HG03571 (cell line): ENCODE measurements around the gene SORCS2.

Experiments
- ATAC-seq: cut with Tn5 transposase; IDR thresholded peaks from one replicate; pipeline ENCODE4 v1.9.1; 2021; ENCODE audit not compliant: unreplicated experiment

The SORCS2 gene

GRCh38 chr4:7711307-7711963 lies 519.1 kb downstream of the SORCS2 start:
- no peak for ATAC-seq

- ATAC-seq, result no peak
Observed at GRCh38 chr4:7712021-7712671, 519.8 kb downstream of the SORCS2 start.

DNA sequence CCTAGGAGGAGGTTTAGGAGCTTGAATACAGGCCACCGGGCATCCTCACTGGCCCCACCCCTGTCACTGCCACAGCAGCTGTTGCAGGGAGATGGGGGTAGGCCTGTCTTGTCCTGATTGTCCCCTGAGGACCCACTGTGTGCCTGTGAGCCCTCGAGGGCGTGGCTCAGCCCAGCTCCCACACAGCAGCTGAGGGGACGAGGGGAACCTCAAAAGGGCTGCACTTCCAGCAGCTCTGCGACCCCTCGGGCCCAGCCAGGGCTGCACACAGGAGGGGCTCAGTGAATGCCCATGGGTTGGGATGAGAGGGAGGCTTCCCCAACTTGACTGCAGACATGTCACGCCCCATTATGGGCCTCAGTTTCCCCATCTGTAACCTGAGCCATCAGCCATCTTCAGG lies 521.4 kb downstream of the SORCS2 start:
- no peak for ATAC-seq

- ATAC-seq, result no peak
Observed at GRCh38 chr4:7714176-7714575, 521.8 kb downstream of the SORCS2 start.

DNA sequence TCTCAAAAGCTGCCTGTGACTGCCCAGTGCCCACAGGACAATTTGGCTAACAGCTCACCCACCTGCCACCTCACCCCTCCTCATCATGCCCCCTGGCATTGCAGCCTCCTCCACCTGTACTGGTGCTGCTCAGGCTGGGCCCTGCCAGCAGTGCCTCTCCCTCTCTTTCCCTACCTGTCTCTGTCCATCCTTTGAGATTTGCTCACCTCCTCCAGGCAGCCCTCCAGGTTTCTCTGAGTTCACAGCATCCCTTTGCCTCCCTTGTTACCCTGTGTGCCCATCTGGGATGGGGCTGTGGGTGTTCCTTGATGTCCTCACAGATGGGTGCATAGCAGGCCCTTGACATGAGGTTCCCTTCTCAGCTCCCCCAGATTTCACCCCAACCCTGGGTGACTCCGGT lies 522.4 kb downstream of the SORCS2 start:
- ATAC-seq, result no peak

DNA sequence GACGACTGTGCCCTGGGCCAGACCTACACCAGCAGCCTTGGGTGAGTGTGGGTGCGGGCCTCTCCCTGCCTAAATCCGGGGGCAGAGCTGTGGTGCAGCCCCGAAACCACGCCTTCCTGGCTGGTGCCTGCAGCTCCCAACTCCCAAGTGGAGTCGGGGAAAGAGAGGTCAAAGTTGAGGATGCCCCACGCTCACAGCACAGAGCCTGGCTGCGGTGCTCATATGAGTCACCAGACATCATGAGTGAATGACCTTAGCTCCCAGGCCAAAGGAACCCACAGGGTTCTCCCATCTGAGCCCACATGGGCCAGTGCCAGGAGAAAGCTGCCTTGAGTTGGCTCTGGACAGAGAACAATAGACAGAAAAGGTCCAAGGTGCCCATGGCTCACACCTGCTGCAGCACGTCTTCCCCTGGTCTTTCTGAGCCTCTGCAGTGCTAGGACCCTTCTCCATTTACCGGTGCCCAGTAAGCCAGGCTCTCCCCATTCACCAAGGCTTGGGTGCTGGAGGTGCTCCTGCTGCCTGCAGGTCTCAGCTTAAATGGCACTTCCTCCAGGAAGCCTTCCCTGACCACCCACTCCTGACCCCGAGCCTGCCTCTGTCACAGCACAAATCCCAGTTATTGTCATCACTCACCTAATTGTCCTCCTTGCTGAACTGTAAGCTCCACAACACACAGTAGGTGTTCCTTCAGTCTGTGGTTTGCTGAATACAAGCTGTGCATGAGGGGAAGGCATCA lies 523.1 kb downstream of the SORCS2 start:
- ATAC-seq, result no peak

DNA sequence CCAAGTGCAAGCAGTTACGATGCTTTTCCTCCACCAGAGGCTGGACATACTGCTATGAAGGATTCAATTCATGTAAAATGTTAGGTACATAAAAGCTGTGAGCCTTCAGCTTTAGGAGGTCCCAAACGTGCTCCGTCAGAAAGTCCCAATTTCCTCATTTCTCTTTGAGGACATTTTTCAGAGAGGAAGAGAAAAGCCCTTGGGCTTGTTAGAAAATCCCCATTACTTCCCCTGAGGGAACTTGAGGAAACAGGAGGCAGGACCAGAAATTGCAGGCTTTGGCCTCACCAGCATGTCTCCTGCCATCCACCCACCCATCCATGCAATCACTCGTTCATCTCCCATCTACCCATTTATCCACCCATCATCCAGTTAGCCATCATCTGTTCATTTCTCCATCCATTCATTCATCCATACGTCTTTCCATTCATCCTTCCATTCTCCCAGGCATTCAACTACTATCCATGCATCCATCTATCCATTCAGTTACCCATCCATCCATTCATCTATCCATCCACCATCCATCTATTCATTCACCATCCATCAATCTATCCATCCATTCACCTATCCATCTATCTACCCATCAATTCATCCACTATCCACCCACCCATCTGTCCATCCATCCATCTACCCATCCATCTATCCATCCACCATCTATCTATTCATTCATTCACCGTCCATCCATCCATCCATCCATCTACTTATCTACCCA lies 523.8 kb downstream of the SORCS2 start:
- no peak for ATAC-seq

- no peak for ATAC-seq
Observed at GRCh38 chr4:7717161-7717560, 524.8 kb downstream of the SORCS2 start.

- ATAC-seq, result no peak
Observed at GRCh38 chr4:7717946-7718490, 525.7 kb downstream of the SORCS2 start.

DNA sequence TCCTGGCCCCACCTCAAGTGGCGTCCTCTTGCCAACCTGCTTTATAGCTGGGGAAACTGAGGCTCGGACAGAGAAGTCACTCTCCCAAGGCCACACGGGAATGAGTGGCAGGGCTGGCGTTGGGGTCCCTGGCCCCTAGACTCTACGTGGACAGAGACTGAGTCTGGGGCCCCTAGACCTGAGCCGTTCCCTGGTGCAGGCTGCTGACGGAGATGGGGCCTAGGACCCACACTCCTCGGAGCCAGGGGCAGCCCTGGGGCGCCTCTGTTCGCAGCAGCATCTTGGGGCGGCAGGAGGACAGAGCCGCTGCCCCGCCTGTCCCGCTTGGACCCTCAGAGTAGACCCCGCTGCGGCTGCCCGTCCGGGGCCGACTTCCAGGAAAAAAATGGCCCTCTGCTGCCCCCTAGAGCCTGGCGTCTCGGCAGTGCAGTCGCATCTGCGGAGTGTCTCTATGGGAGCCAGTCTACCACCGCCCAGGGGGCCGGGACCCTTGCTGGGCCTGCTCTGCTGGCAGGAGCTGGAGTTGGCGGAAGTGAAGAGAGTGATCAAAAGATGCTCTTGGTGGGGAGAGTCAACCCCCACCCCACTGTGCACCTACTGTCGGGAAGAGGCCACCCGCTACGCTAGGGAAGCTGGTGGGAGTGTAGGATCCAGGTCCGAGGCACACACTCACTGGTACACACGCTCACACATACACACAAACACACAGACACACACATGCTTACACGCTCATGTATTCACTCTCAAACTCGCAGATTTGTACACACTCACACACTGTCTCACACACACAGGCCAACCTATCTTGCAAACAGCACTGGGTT lies 527.2 kb downstream of the SORCS2 start:
- no peak for ATAC-seq

DNA sequence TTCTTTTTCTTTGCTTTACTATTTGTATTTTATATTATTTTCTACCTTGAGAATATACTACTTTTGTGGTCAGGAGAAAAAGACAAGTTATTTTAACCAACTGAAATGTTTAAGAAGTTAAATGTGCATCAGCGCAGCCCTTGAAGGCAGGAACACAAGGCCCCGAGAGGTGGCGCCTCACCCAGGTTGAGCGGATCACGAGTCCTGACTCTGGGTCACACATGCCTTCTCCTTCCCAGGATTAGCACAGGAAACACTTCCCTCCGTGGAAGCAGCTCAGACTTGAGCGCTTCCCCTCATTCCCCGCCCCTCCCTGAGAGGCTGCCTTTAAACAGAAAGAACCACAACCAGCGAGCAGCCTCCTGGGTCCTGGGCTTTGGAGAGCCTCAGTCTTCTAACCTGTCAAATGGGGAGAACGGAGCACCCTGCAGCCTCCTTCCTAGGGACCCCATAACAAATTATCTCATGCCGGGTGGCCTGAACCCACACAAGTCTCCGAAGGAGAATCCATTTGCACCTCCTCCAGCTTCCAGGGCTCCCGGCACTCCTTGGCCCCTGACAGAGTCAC lies 529.7 kb downstream of the SORCS2 start:
- ATAC-seq, result no peak

GRCh38 chr4:7722766-7723387 lies 530.5 kb downstream of the SORCS2 start:
- no peak for ATAC-seq

DNA sequence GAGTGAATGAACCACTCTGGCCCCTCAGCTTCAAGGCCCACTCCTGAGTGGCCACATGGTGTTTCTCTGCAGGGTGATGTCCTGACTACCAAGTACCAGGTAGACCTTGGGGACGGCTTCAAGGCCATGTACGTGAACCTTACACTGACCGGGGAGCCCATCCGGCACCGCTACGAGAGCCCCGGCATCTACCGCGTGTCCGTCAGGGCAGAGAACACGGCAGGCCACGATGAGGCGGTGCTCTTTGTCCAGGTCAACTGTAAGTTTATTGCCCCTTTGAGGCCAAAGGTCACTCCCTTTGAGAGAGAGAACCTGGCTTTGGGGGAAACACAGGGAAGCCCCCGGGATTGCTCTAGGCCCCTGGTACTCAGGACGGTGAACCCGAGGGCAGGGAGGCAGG lies 531.3 kb downstream of the SORCS2 start:
- no peak for ATAC-seq

DNA sequence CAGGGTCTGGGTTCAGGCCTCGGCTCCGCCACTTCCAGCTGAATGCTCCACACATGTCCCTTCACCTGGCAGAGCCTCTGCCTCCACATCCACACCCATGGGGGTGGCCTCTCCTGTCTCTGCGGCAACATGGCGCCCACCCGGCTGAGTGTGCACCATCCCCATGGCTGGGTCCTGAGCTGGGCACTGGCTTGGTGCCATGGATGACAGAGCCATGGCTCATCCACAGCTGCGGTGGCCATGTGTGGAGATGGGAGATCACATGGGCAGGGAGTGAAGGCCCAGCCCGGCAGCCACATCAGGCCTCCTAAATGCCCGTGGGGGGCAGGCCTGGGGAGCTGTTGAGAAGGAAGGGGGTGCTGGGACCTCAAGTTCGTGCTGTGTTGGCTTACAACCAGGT lies 533.6 kb downstream of the SORCS2 start:
- no peak for ATAC-seq

- no peak for ATAC-seq
Observed at GRCh38 chr4:7726665-7727413, 534.5 kb downstream of the SORCS2 start.

DNA sequence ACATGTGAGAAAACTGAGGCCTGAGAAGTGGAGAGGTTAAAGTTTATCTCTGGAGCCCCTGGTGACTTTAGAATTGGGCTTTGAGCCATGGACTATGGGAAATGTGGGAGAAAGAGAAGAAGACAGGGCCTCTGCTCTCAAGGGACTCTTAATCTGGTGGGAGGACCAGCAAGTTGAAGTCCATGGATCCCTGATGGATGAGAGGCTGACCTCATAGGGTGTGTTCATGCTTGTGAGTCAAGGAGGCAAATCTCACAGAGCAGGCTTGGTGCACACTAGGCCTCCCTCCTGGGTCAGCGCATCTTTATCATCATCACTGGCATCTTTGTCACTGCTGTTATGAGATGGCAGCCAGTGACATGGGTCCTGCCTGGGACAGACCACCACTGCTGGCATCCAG lies 535.4 kb downstream of the SORCS2 start:
- no peak for ATAC-seq

- no peak for ATAC-seq
Observed at GRCh38 chr4:7731437-7731836, 539.1 kb downstream of the SORCS2 start.

DNA sequence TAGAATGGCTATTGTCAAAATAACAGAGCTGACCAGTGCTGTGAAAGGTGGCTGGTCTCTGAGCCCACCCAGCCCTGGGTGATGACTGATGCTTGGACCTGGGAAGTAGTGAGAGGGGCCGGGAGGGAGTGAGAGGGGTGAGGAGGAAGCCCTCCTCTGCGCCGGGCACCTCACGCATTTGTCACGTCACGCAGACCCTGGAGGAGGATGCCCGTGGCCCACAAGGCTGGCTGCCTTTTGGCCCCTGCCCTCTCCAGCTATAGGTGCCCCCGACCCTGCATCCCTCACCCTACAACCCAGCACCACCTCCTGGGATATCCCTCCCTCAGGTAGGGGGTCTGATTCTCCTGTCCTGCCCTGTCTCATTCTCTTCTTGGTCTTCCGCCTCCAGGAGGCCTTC lies 539.9 kb downstream of the SORCS2 start:
- no peak for ATAC-seq

DNA sequence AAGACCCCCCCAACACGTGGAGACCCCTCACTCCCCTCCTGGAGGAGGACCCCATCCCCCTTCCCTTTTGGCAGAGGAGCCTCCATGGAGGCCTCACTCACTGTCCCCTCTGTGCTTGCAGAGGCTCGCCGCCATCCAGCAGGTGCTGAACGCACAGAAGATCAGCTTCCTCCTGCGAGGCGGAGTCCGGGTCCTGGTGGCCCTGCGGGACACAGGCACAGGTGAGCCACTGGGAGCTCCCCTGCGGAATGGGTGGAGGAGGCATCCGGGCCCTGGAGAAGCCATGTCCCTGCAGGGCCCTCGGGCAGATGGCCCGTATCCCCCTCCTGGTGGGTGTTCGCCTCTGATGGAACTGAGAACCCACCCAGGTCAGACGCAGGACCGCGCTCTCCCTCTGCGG lies 540.9 kb downstream of the SORCS2 start:
- no peak for ATAC-seq
